CD14-positive monocyte (primary cell): ENCODE results near the gene CD33. TPM values are rescaled to one million over a fixed set of nuclear protein-coding genes. Genes with fewer than 3 reads are reported as not detected.

Experiments used
- DNase-seq, 3 donors: peaks; one replicate each; pipeline ENCODE4 v3.0.0-alpha.2; 2011 to 2022
- H2AFZ ChIP-seq: 2 replicates; pipeline ENCODE4 v1.6.0; 2012; ENCODE audit warnings: mild to moderate bottlenecking, low read depth, low read length, inconsistent platforms; ENCODE audit not compliant: insufficient read depth, poor library complexity, severe bottlenecking
- H3K27ac ChIP-seq, 2 donors: 1 replicate in 1 of 2; 2 replicates in 1 of 2; pipeline ENCODE4 v1.5.1; 2012 to 2013; ENCODE audit warnings: low read length in 2 of 2, control low read depth in 1 of 2, inconsistent platforms in 1 of 2, low read depth in 1 of 2, mild to moderate bottlenecking in 1 of 2
- H3K27me3 ChIP-seq, 2 donors: one replicate each; pipeline versions ENCODE4 v1.6.0 to v1.6.1; 2011 to 2013; ENCODE audit warnings: low read length in 2 of 2; ENCODE audit not compliant: control insufficient read depth in 2 of 2, insufficient read depth in 2 of 2
- H3K36me3 ChIP-seq, 2 donors: replicated peaks in 1 of 2; 1 replicate in 1 of 2; 2 replicates in 1 of 2; pipeline versions ENCODE4 v1.5.1 to v1.6.1; 2012 to 2013; ENCODE audit warnings: low read length in 2 of 2, control low read depth in 1 of 2, inconsistent platforms in 1 of 2, mild to moderate bottlenecking in 1 of 2; ENCODE audit not compliant: insufficient read depth in 2 of 2, control insufficient read depth in 1 of 2
- H3K4me1 ChIP-seq, 2 donors: 1 replicate in 1 of 2; 2 replicates in 1 of 2; pipeline versions ENCODE4 v1.5.1 to v1.6.1; 2012 to 2013; ENCODE audit warnings: low read length in 2 of 2, control low read depth in 1 of 2, inconsistent platforms in 1 of 2, mild to moderate bottlenecking in 1 of 2, moderate library complexity in 1 of 2; ENCODE audit not compliant: insufficient read depth in 2 of 2, control insufficient read depth in 1 of 2
- H3K4me2 ChIP-seq: replicated peaks from 2 replicates; pipeline ENCODE3; 2012; ENCODE audit warnings: low read length, moderate library complexity, mild to moderate bottlenecking; ENCODE audit not compliant: poor library complexity, severe bottlenecking; ENCODE audit errors: extremely low read depth
- H3K4me3 ChIP-seq, 3 experiments: fragments of 200-600 bp in 1 of 3; sonication (generic) in 1 of 3; replicated peaks in 1 of 3; 1 replicate in 2 of 3; 2 replicates in 1 of 3; pipeline ENCODE4 v1.5.1; 2011 to 2013; ENCODE audit warnings: low read length in 3 of 3, mild to moderate bottlenecking in 3 of 3, control low read depth in 2 of 3, low read depth in 2 of 3, inconsistent platforms in 1 of 3, moderate library complexity in 1 of 3
- H3K79me2 ChIP-seq: 2 replicates; pipeline ENCODE4 v1.6.0; 2012; ENCODE audit warnings: mild to moderate bottlenecking, control low read depth, inconsistent platforms, low read length, moderate library complexity; ENCODE audit not compliant: insufficient read depth
- H3K9ac ChIP-seq: 2 replicates; pipeline ENCODE4 v1.6.0; 2017; ENCODE audit warnings: low read length, mild to moderate bottlenecking; ENCODE audit not compliant: insufficient read depth, poor library complexity, severe bottlenecking
- H3K9me3 ChIP-seq, 2 donors: replicated peaks in 1 of 2; 1 replicate in 1 of 2; 2 replicates in 1 of 2; pipeline versions ENCODE4 v1.5.1 to v1.6.1; 2012 to 2013; ENCODE audit warnings: low read length in 2 of 2, control low read depth in 1 of 2; ENCODE audit not compliant: control insufficient read depth in 1 of 2, insufficient read depth in 1 of 2
- H4K20me1 ChIP-seq: 2 replicates; pipeline ENCODE4 v1.6.0; 2012; ENCODE audit warnings: mild to moderate bottlenecking, low read length, control low read depth, moderate library complexity; ENCODE audit not compliant: insufficient read depth
- H3K27ac Mint-ChIP-seq, 7 donors: one replicate each; pipeline ENCODE4 v1.8.0; 2020; ENCODE audit warnings: mild to moderate bottlenecking in 7 of 7, mixed read lengths in 7 of 7, moderate library complexity in 6 of 7, inconsistent platforms in 2 of 7
- H3K27me3 Mint-ChIP-seq, 3 donors: one replicate each; pipeline ENCODE4 v1.8.0; 2021 to 2022; ENCODE audit warnings: low read depth in 3 of 3, mild to moderate bottlenecking in 3 of 3, mixed read lengths in 3 of 3, moderate library complexity in 3 of 3, inconsistent platforms in 1 of 3
- H3K36me3 Mint-ChIP-seq, 2 donors: one replicate each; pipeline ENCODE4 v1.8.0; 2020; ENCODE audit warnings: mixed read lengths in 2 of 2, inconsistent platforms in 1 of 2, mild to moderate bottlenecking in 1 of 2
- H3K4me1 Mint-ChIP-seq: one replicate; pipeline ENCODE4 v1.8.0; 2020; ENCODE audit warnings: mild to moderate bottlenecking, mixed read lengths
- H3K4me3 Mint-ChIP-seq, 2 donors: one replicate each; pipeline ENCODE4 v1.8.0; 2020; ENCODE audit warnings: mild to moderate bottlenecking in 2 of 2, mixed read lengths in 2 of 2, moderate library complexity in 1 of 2
- H3K9me3 Mint-ChIP-seq, 7 donors: one replicate each; pipeline ENCODE4 v1.8.0; 2020 to 2022; ENCODE audit warnings: mixed read lengths in 7 of 7, mild to moderate bottlenecking in 6 of 7, moderate library complexity in 6 of 7, inconsistent platforms in 2 of 7
- CTCF ChIP-seq: fragments of 200-600 bp; IDR thresholded peaks from one replicate; pipeline ENCODE4 v1.8.0; 2022; ENCODE audit warnings: antibody characterized with exemption, mild to moderate bottlenecking
- WGBS: methylation state at CpG from one replicate; pipeline ENCODE4 v1.1.5; 2013; ENCODE audit warnings: missing lambda C conversion rate; ENCODE audit not compliant: insufficient coverage; 5-methylcytosine and 5-hydroxymethylcytosine counted together
- intact Hi-C, 2 donors: fragments of 100-400 bp; cut with micrococcal nuclease; formaldehyde crosslinking; loops; one replicate each; pipeline versions ENCODE4 v1.15.0 to v1.15.1; 2023
- polyA plus RNA-seq, 3 donors: library from polyadenylated mRNA; depleted of rRNA in 1 of 3; unstranded in 2 of 3; stranded (reverse) in 1 of 3; fragments of 300-500 nt in 2 of 3; fragments of >200 nt in 1 of 3; fragmentation: Illumina TruSeq in 2 of 3; gene quantifications; 1 replicate in 2 of 3; 2 replicates in 1 of 3; pipeline ENCODE4 v1.2.3, GENCODE V29; 2012 to 2021

The CD33 gene
- polyA plus RNA-seq, 3 donors = 229 to 360 (median 264) TPM

GRCh38 chr19:51240866-51241265 lies 16.0 kb downstream of the CD33 start:
- no peak for DNase-seq
- Mint-ChIP-seq H3K27ac (no peak overlapping the region), H3K36me3 (peaks cover 22 to 23% of the 10 kb centered on the region in 2 donors), H3K9me3 (no peaks in the 10 kb centered on the region), H3K4me1 (peaks cover 48% of the 10 kb centered on the region), H3K4me3 (no peak overlapping the region), H3K27me3 (peaks cover 0 to 2% (median 1%) of the 10 kb centered on the region in 3 donors)
- Histone ChIP-seq H3K4me1 (peaks cover 45 to 51% of the 10 kb centered on the region in 2 donors), H3K27ac (no peak overlapping the region), H3K36me3 (peaks cover 60 to 67% of the 10 kb centered on the region in 2 donors), H3K9ac (no peak overlapping the region), H3K4me2 (no peak overlapping the region), H3K27me3 (no peaks in the 10 kb centered on the region), H4K20me1 (peaks cover 37% of the 10 kb centered on the region), H3K4me3 (no peak overlapping the region), H3K79me2 (peaks cover 14% of the 10 kb centered on the region), H3K9me3 (no peaks in the 10 kb centered on the region), H2AFZ (no peak overlapping the region)
- 96% methylated on average over 5 of the region's 7 CpGs for WGBS
- intact Hi-C loops = no loop called here
- TF ChIP-seq CTCF = no peak

GRCh38 chr19:51242881-51243630 lies 18.2 kb downstream of the CD33 start:
- peaks cover 67 to 73% of the 10 kb centered on the region in 2 donors for H3K4me1 ChIP-seq
- H3K27ac ChIP-seq = peak overlapping the region; percentile 5 to 67
- Mint-ChIP-seq H3K9me3 (no peaks in the 10 kb centered on the region), H3K4me3 (peak overlapping the region in 1 of 2 donors; percentile 43), H3K4me1 (peaks cover 70% of the 10 kb centered on the region), H3K36me3 (peaks cover 22 to 23% of the 10 kb centered on the region in 2 donors), H3K27ac (peak overlapping the region; percentile 51 to 88 (median 66)), H3K27me3 (peaks cover 0 to 2% (median 1%) of the 10 kb centered on the region in 3 donors)
- no peak overlapping the region for H2AFZ ChIP-seq
- no peaks in the 10 kb centered on the region for H3K9me3 ChIP-seq
- peaks cover 38 to 45% of the 10 kb centered on the region in 2 donors for H3K36me3 ChIP-seq
- peak in 2 of 3 donors; percentile 41 to 44 for DNase-seq
- intact Hi-C loops = no loop called here
- TF ChIP-seq CTCF = no peak
- H3K27me3 ChIP-seq = no peaks in the 10 kb centered on the region
- 41% methylated on average over 5 of the region's 8 CpGs for WGBS
- H3K9ac ChIP-seq = no peak overlapping the region
- H3K4me3 ChIP-seq = peak overlapping the region in 1 of 3 experiments; percentile 29
- H3K79me2 ChIP-seq = peaks cover 5% of the 10 kb centered on the region
- peak overlapping the region; percentile 28 for H3K4me2 ChIP-seq
- H4K20me1 ChIP-seq = peaks cover 17% of the 10 kb centered on the region
